GM23248 (cell line): ENCODE measurements around the gene BFSP1.

Experiments
- EZH2 ChIP-seq: fragments of 200-600 bp; sonication (generic); IDR thresholded peaks from 2 replicates; pipeline ENCODE4 v1.6.1; 2018; ENCODE audit warnings: antibody characterized with exemption, mild to moderate bottlenecking; ENCODE audit not compliant: insufficient read depth, poor library complexity, severe bottlenecking
- EZH2phosphoT487 ChIP-seq: fragments of 200-600 bp; sonication (generic); IDR thresholded peaks from 2 replicates; pipeline ENCODE4 v1.6.1; 2018; ENCODE audit warnings: antibody characterized with exemption, moderate library complexity, mild to moderate bottlenecking, low read depth; ENCODE audit not compliant: insufficient read depth

- TF ChIP-seq EZH2 (no peak), EZH2phosphoT487 (no peak)
These were observed 2.2 kb upstream of the BFSP1 start for GRCh38 chr20:17533396-17533795.
